Endothelial cell of umbilical vein (primary cell): ENCODE results near the gene GAL. TPM values are rescaled to one million over a fixed set of nuclear protein-coding genes. Genes with fewer than 3 reads are reported as not detected.

ENCODE experiments used
- BruUV-seq: library from RNA; stranded (reverse); fragments of 400-500 nt; replicated peaks from 2 replicates; lab custom pipeline; 2021; lab: Mats Ljungman, UMichigan
- CTCF ChIA-PET: fragments of 300-600, 350-600 bp; sonication (Branson Sonifier 250); formaldehyde crosslinking; loops from one replicate; lab custom pipeline; 2021; ENCODE audit warnings: antibody characterized with exemption, inconsistent platforms; lab: Charles Lee
- POLR2A ChIA-PET: fragments of 300-600, 350-600 bp; sonication (Branson Sonifier 250); formaldehyde crosslinking; loops from one replicate; lab custom pipeline; 2021; ENCODE audit warnings: antibody characterized with exemption, inconsistent platforms; lab: Charles Lee
- DNase-seq: peaks from one replicate; pipeline ENCODE4 v3.0.0-alpha.2; 2011; ENCODE audit warnings: low read depth, low spot score
- FAIRE-seq: peaks from 2 replicates; lab custom pipeline; 2011; peaks lifted over from hg19 to GRCh38; lab: Jason Lieb, UNC
- H2AFZ ChIP-seq: 2 replicates; pipeline ENCODE4 v1.6.0; 2012; ENCODE audit warnings: low read depth, low read length, control low read depth, inconsistent platforms
- H3K27ac ChIP-seq: 2 replicates; pipeline ENCODE4 v1.5.1; 2011; ENCODE audit warnings: low read depth, mild to moderate bottlenecking, control low read depth, low read length, moderate library complexity; ENCODE audit not compliant: insufficient read depth
- H3K27me3 ChIP-seq, 2 experiments: 2 replicates each; pipeline versions ENCODE4 v1.6.0 to v1.6.1; 2011; ENCODE audit warnings: low read length in 2 of 2, mixed read lengths in 1 of 2; ENCODE audit not compliant: control insufficient read depth in 2 of 2, insufficient read depth in 2 of 2
- H3K36me3 ChIP-seq, 2 experiments: 2 replicates in 1 of 2; 3 replicates in 1 of 2; pipeline ENCODE4 v1.5.1; 2011; ENCODE audit warnings: low read length in 2 of 2, mild to moderate bottlenecking in 1 of 2, moderate library complexity in 1 of 2; ENCODE audit not compliant: control insufficient read depth in 2 of 2, insufficient read depth in 2 of 2; ENCODE audit errors: extremely low read depth in 1 of 2
- H3K4me1 ChIP-seq: 3 replicates; pipeline ENCODE4 v1.5.1; 2011; ENCODE audit warnings: mild to moderate bottlenecking, low read length; ENCODE audit not compliant: control insufficient read depth, insufficient read depth; ENCODE audit errors: extremely low read depth
- H3K4me2 ChIP-seq: 2 replicates; pipeline ENCODE4 v1.6.1; 2011; ENCODE audit warnings: low read length, control low read depth, mixed read lengths; ENCODE audit not compliant: insufficient read depth
- H3K4me3 ChIP-seq, 3 experiments: fragments of 200-600 bp in 1 of 3; sonication (generic), shearing (Covaris generic) in 1 of 3; replicated peaks in 1 of 3; 2 replicates each; pipeline ENCODE4 v1.5.1; 2011 to 2016; ENCODE audit warnings: control low read depth in 3 of 3, low read length in 3 of 3, mild to moderate bottlenecking in 2 of 3, inconsistent platforms in 1 of 3, low read depth in 1 of 3, moderate library complexity in 1 of 3; ENCODE audit not compliant: insufficient read depth in 1 of 3
- H3K79me2 ChIP-seq: 2 replicates; pipeline ENCODE4 v1.6.0; 2012; ENCODE audit warnings: low read length, inconsistent platforms; ENCODE audit not compliant: control insufficient read depth, insufficient read depth
- H3K9ac ChIP-seq: replicated peaks from 2 replicates; pipeline ENCODE3; 2011; ENCODE audit warnings: low read length, control low read depth; ENCODE audit not compliant: insufficient read depth; ENCODE audit errors: extremely low read depth
- H3K9me1 ChIP-seq: replicated peaks from 3 replicates; pipeline ENCODE4 v1.6.0; 2011; ENCODE audit warnings: mild to moderate bottlenecking, low read length; ENCODE audit not compliant: control insufficient read depth, insufficient read depth; ENCODE audit errors: extremely low read depth
- H3K9me3 ChIP-seq: replicated peaks from 2 replicates; pipeline ENCODE4 v1.5.1; 2012; ENCODE audit warnings: low read length, inconsistent platforms; ENCODE audit not compliant: control insufficient read depth, insufficient read depth
- H4K20me1 ChIP-seq: replicated peaks from 2 replicates; pipeline ENCODE3; 2011; ENCODE audit warnings: mild to moderate bottlenecking, low read length; ENCODE audit not compliant: control insufficient read depth, insufficient read depth; ENCODE audit errors: extremely low read depth
- CTCF ChIP-seq, 2 donors: IDR thresholded peaks; 1 replicate in 1 of 2; 2 replicates in 1 of 2; pipeline ENCODE4 v1.5.1; 2011; ENCODE audit warnings: low read length in 2 of 2, mild to moderate bottlenecking in 2 of 2, moderate library complexity in 2 of 2, control low read depth in 1 of 2, inconsistent platforms in 1 of 2, low read depth in 1 of 2; ENCODE audit not compliant: insufficient read depth in 1 of 2; ENCODE audit errors: extremely low read depth in 1 of 2
- EZH2 ChIP-seq: IDR thresholded peaks from 2 replicates; pipeline ENCODE4 v1.6.1; 2012; ENCODE audit warnings: borderline replicate concordance, low read depth, mild to moderate bottlenecking, moderate library complexity, low read length, inconsistent platforms; ENCODE audit not compliant: severe bottlenecking
- FOS ChIP-seq: IDR thresholded peaks from 2 replicates; pipeline ENCODE4 v1.6.1; 2011; ENCODE audit warnings: mild to moderate bottlenecking, low read length, moderate library complexity, borderline replicate concordance; ENCODE audit not compliant: insufficient read depth
- GATA2 ChIP-seq: IDR thresholded peaks from 2 replicates; pipeline ENCODE4 v1.7.0; 2011; ENCODE audit warnings: low read depth, mild to moderate bottlenecking, moderate library complexity, mixed read lengths, low read length; ENCODE audit not compliant: insufficient read length, insufficient read depth
- JUN ChIP-seq: IDR thresholded peaks from 2 replicates; pipeline ENCODE4 v1.6.1; 2011; ENCODE audit warnings: borderline replicate concordance, low read depth; ENCODE audit not compliant: insufficient read length, insufficient read depth
- MAX ChIP-seq: IDR thresholded peaks from 2 replicates; pipeline ENCODE4 v1.6.1; 2011; ENCODE audit not compliant: insufficient read depth, insufficient read length
- MYC ChIP-seq: IDR thresholded peaks from one replicate; pipeline ENCODE4 v1.6.1; 2011; ENCODE audit warnings: mild to moderate bottlenecking, low read depth, low read length
- POLR2A ChIP-seq: IDR thresholded peaks from 2 replicates; pipeline ENCODE4 v1.6.1; 2012; ENCODE audit warnings: low read depth, mild to moderate bottlenecking, control low read depth, low read length
- POLR2AphosphoS5 ChIP-seq: IDR thresholded peaks from 2 replicates; pipeline ENCODE4 v1.6.1; 2012; ENCODE audit warnings: low read depth, mild to moderate bottlenecking, control low read depth, low read length, moderate library complexity; ENCODE audit not compliant: insufficient read depth
- dilution Hi-C: fragments of 300-500 bp; cut with MboI; formaldehyde crosslinking; loops from one replicate; pipeline ENCODE4 v1.15.0; 2019; ENCODE audit warnings: low sequenced_read_pairs; ENCODE audit not compliant: extremely low pct_ligation_motif_present
- intact Hi-C: fragments of 100-400 bp; cut with micrococcal nuclease; formaldehyde crosslinking; loops from one replicate; pipeline ENCODE4 v1.10.0; 2022
- polyA plus RNA-seq, 4 experiments: library from polyadenylated mRNA; depleted of rRNA in 3 of 4; stranded (reverse) in 3 of 4; unstranded in 1 of 4; fragments of >200 nt; gene quantifications; 2 replicates each; pipeline versions ENCODE4 v1.2.1 to v1.2.3, GENCODE V29; 2011 to 2012; ENCODE audit warnings: missing spikeins in 1 of 4
- total RNA-seq: library from RNA; stranded (reverse); gene quantifications from 2 replicates; pipeline ENCODE4 v1.2.3, GENCODE V29; 2021

Gene GAL
- total and polyA plus RNA-seq, 2 donors (not counting 3 experiments of a cell fraction or from before 2014, with no cell fraction given): 1.2 to 9.8 TPM

- H3K9me1 ChIP-seq: no peaks in the 10 kb centered on the region
- H3K36me3 ChIP-seq: no peaks in the 10 kb centered on the region
- H3K27me3 ChIP-seq: peaks cover 12 to 22% of the 10 kb centered on the region in 2 experiments
- H3K27ac ChIP-seq: no peak overlapping the region
- no peak for DNase-seq
- POLR2A ChIA-PET: no interaction called here
- TF ChIP-seq CTCF (IDR thresholded peaks at IDR 0.05; ENCODE audit: extremely low read depth in 1 of 2, insufficient read depth in 1 of 2, low read depth in 1 of 2, low read length in 2 of 2): no peak
- no peak for TF ChIP-seq MYC
- no peak for TF ChIP-seq FOS
- dilution Hi-C loops: no loop called here
- no peak overlapping the region for H2AFZ ChIP-seq
- H3K4me2 ChIP-seq: no peak overlapping the region
- no TSS peak for BruUV-seq
- CTCF ChIA-PET: interaction anchor here (0.9 kb wide), 1 partner anchor 34 kb away, joined by 3 read pairs; no protein-coding TSS in a partner anchor
- no peak overlapping the region for H3K4me3 ChIP-seq
- intact Hi-C loops: no loop called here
- FAIRE-seq: no peak
- no peaks in the 10 kb centered on the region for H3K79me2 ChIP-seq
- H3K4me1 ChIP-seq: peaks cover 7% of the 10 kb centered on the region
- no peaks in the 10 kb centered on the region for H3K9me3 ChIP-seq
- no peak overlapping the region for H3K9ac ChIP-seq
- H4K20me1 ChIP-seq: no peaks in the 10 kb centered on the region
These were observed 3.7 kb upstream of the GAL start for GRCh38 chr11:68680541-68681231.

- Histone ChIP-seq H3K36me3 (no peaks in the 10 kb centered on the region), H4K20me1 (no peaks in the 10 kb centered on the region), H3K9me3 (no peaks in the 10 kb centered on the region), H3K9ac (no peak overlapping the region), H3K4me2 (no peak overlapping the region), H3K27ac (no peak overlapping the region), H3K4me3 (no peak overlapping the region), H3K9me1 (no peaks in the 10 kb centered on the region), H3K27me3 (peaks cover 12 to 22% of the 10 kb centered on the region in 2 experiments), H2AFZ (no peak overlapping the region), H3K79me2 (no peaks in the 10 kb centered on the region), H3K4me1 (peaks cover 3% of the 10 kb centered on the region)
- BruUV-seq: no TSS peak
- TF ChIP-seq EZH2: no peak
- TF ChIP-seq GATA2: no peak
- no peak for TF ChIP-seq JUN
- TF ChIP-seq MAX: no peak
- no peak for TF ChIP-seq POLR2AphosphoS5
- no peak for TF ChIP-seq CTCF (IDR thresholded peaks at IDR 0.05; ENCODE audit: extremely low read depth in 1 of 2, insufficient read depth in 1 of 2, low read depth in 1 of 2, low read length in 2 of 2)
- TF ChIP-seq FOS: no peak
- no peak for TF ChIP-seq MYC
- no peak for TF ChIP-seq POLR2A
- ChIA-PET POLR2A (no interaction called here), CTCF (interaction anchor here (1.9 kb wide), 1 partner anchor 67 kb away, joined by 4 read pairs; no protein-coding TSS in a partner anchor)
- intact Hi-C loops (no loop called here), dilution Hi-C loops (no loop called here)
- FAIRE-seq (no peak), DNase-seq (no peak)
These were observed 1.8 kb upstream of the GAL start for GRCh38 chr11:68682531-68682961.
